SK-N-SH (cell line): ENCODE results near the gene PLEKHA6. TPM values are rescaled to one million over a fixed set of nuclear protein-coding genes. Genes with fewer than 3 reads are reported as not detected.
A peak's percentile ranks its signal among the peaks of the same experiment; 100 is the strongest.

Source experiments
- CTCF ChIA-PET: fragments of 300-600, 350-600 bp; formaldehyde crosslinking; extraction: SDS; loops from one replicate; lab custom pipeline; 2021; lab: Yijun Ruan, JAX
- POLR2A ChIA-PET: fragments of 350-600 bp; sonication (Branson Sonifier 250); formaldehyde crosslinking; extraction: SDS; loops from one replicate; lab custom pipeline; 2020; ENCODE audit warnings: antibody characterized with exemption, inconsistent platforms; lab: Yijun Ruan, JAX
- DNase-seq: peaks from one replicate; pipeline ENCODE4 v3.0.0; 2012
- H2AFZ ChIP-seq: fragments of 200-600 bp; sonication (generic); 2 replicates; pipeline ENCODE4 v1.8.1; 2016; ENCODE audit warnings: antibody characterized with exemption, mild to moderate bottlenecking, low read depth
- H3F3A ChIP-seq: fragments of 200-600 bp; sonication (generic); replicated peaks from 2 replicates; pipeline ENCODE3; 2016; ENCODE audit warnings: antibody characterized with exemption, mild to moderate bottlenecking; ENCODE audit not compliant: insufficient read depth
- H3K27ac ChIP-seq, 2 experiments: fragments of 200-500 bp in 1 of 2; fragments of 200-600 bp in 1 of 2; sonication (Bioruptor generic) in 1 of 2; sonication (generic), shearing (Covaris generic) in 1 of 2; 2 replicates each; pipeline versions ENCODE4 v1.5.1 to v1.6.1; 2014 to 2016; ENCODE audit warnings: low read depth in 2 of 2, inconsistent platforms in 1 of 2, low read length in 1 of 2, mild to moderate bottlenecking in 1 of 2, mixed read lengths in 1 of 2
- H3K27me3 ChIP-seq: fragments of 200-600 bp; sonication (generic), shearing (Covaris generic); 2 replicates; pipeline ENCODE4 v1.6.1; 2016; ENCODE audit warnings: mixed run types; ENCODE audit not compliant: insufficient read depth
- H3K36me3 ChIP-seq, 2 experiments: fragments of 200-500 bp in 1 of 2; fragments of 200-600 bp in 1 of 2; sonication (Bioruptor generic) in 1 of 2; sonication (generic) in 1 of 2; replicated peaks in 1 of 2; 2 replicates each; pipeline versions ENCODE3 to v1.5.1; 2014 to 2016; ENCODE audit warnings: low read length in 1 of 2, mild to moderate bottlenecking in 1 of 2; ENCODE audit not compliant: insufficient read depth in 2 of 2, control insufficient read depth in 1 of 2
- H3K4me1 ChIP-seq, 2 experiments: fragments of 200-500 bp in 1 of 2; fragments of 200-600 bp in 1 of 2; sonication (Bioruptor generic) in 1 of 2; sonication (generic), shearing (Covaris generic) in 1 of 2; 2 replicates each; pipeline versions ENCODE4 v1.5.1 to v1.6.1; 2014 to 2016; ENCODE audit warnings: low read depth in 1 of 2, low read length in 1 of 2, mixed run types in 1 of 2; ENCODE audit not compliant: insufficient read depth in 2 of 2, control insufficient read depth in 1 of 2
- H3K4me2 ChIP-seq: fragments of 200-600 bp; sonication (generic), shearing (Covaris generic); 2 replicates; pipeline ENCODE4 v1.6.1; 2017; ENCODE audit warnings: mixed run types
- H3K4me3 ChIP-seq, 2 experiments: fragments of 200-500 bp in 1 of 2; fragments of 200-600 bp in 1 of 2; sonication (Bioruptor generic) in 1 of 2; sonication (generic), shearing (Covaris generic) in 1 of 2; 2 replicates each; pipeline versions ENCODE4 v1.5.1 to v1.8.1; 2014 to 2016; ENCODE audit warnings: low read depth in 2 of 2, inconsistent platforms in 1 of 2, low read length in 1 of 2, mild to moderate bottlenecking in 1 of 2, mixed read lengths in 1 of 2, moderate library complexity in 1 of 2
- H3K79me2 ChIP-seq: fragments of 200-600 bp; sonication (generic); 2 replicates; pipeline ENCODE4 v1.8.1; 2017; ENCODE audit warnings: mild to moderate bottlenecking; ENCODE audit not compliant: insufficient read depth
- H3K9ac ChIP-seq: fragments of 200-600 bp; sonication (generic); 2 replicates; pipeline ENCODE4 v1.6.1; 2017; ENCODE audit warnings: mixed run types
- H3K9me2 ChIP-seq: fragments of 200-600 bp; sonication (generic); 2 replicates; pipeline ENCODE4 v1.6.1; 2017; ENCODE audit warnings: mixed run types
- H3K9me3 ChIP-seq: fragments of 200-600 bp; sonication (generic); 2 replicates; pipeline ENCODE4 v1.6.1; 2017; ENCODE audit warnings: mixed run types, mild to moderate bottlenecking, moderate library complexity
- H4K20me1 ChIP-seq: fragments of 200-600 bp; sonication (generic); 2 replicates; pipeline ENCODE4 v1.6.1; 2017; ENCODE audit warnings: mild to moderate bottlenecking, mixed run types; ENCODE audit not compliant: insufficient read depth
- ELF1 ChIP-seq: IDR thresholded peaks from 2 replicates; pipeline ENCODE4 v1.4.0; 2012
- EP300 ChIP-seq, 2 experiments: IDR thresholded peaks; 2 replicates each; pipeline versions ENCODE4 v1.4.0 to v1.6.1; 2012; ENCODE audit warnings: borderline replicate concordance in 1 of 2, low read depth in 1 of 2, low read length in 1 of 2
- EZH2phosphoT487 ChIP-seq: fragments of 200-600 bp; sonication (generic); IDR thresholded peaks from 2 replicates; pipeline ENCODE4 v1.6.1; 2017; ENCODE audit warnings: low read depth, mixed run types, mild to moderate bottlenecking, antibody characterized with exemption, moderate library complexity, borderline replicate concordance
- FOSL2 ChIP-seq: IDR thresholded peaks from 2 replicates; pipeline ENCODE4 v1.4.0; 2012; ENCODE audit warnings: low read depth, mild to moderate bottlenecking, moderate library complexity, borderline replicate concordance
- FOXJ3 ChIP-seq: sonication (generic); formaldehyde crosslinking; IDR thresholded peaks from 2 replicates; pipeline ENCODE4 v1.5.1; 2020; ENCODE audit warnings: mild to moderate bottlenecking, missing genetic modification reagents
- GABPA ChIP-seq: IDR thresholded peaks from 2 replicates; pipeline ENCODE4 v1.4.0; 2012; ENCODE audit warnings: low read depth, mild to moderate bottlenecking
- GATA2 ChIP-seq: sonication (generic); formaldehyde crosslinking; IDR thresholded peaks from 2 replicates; pipeline ENCODE4 v1.5.0; 2020; ENCODE audit warnings: mild to moderate bottlenecking, missing genetic modification reagents
- MXI1 ChIP-seq: IDR thresholded peaks from 2 replicates; pipeline ENCODE4 v1.6.1; 2012; ENCODE audit warnings: mild to moderate bottlenecking, low read depth, low read length, improper control_type of control experiment
- NFIC ChIP-seq: IDR thresholded peaks from 2 replicates; pipeline ENCODE4 v1.4.0; 2012; ENCODE audit warnings: borderline replicate concordance
- RAD21 ChIP-seq: IDR thresholded peaks from 2 replicates; pipeline ENCODE4 v1.6.1; 2012; ENCODE audit warnings: mild to moderate bottlenecking, low read length
- RCOR1 ChIP-seq: fragments of 150-350 bp; IDR thresholded peaks from 2 replicates; pipeline ENCODE4 v1.6.1; 2017; ENCODE audit warnings: antibody characterized with exemption, low read length
- RFX5 ChIP-seq: IDR thresholded peaks from 2 replicates; pipeline ENCODE4 v1.6.1; 2012; ENCODE audit warnings: mild to moderate bottlenecking, improper control_type of control experiment, low read length
- RXRA ChIP-seq: IDR thresholded peaks from 2 replicates; pipeline ENCODE4 v1.4.0; 2012; ENCODE audit warnings: low read depth, mild to moderate bottlenecking, borderline replicate concordance
- SIN3A ChIP-seq: IDR thresholded peaks from 2 replicates; pipeline ENCODE4 v1.6.1; 2012; ENCODE audit warnings: low read depth, mild to moderate bottlenecking, low read length, moderate library complexity, borderline replicate concordance
- SMC3 ChIP-seq: IDR thresholded peaks from 2 replicates; pipeline ENCODE4 v1.6.1; 2012; ENCODE audit warnings: low read depth, low read length, improper control_type of control experiment
- TAF1 ChIP-seq: IDR thresholded peaks from 2 replicates; pipeline ENCODE4 v1.6.1; 2012; ENCODE audit warnings: low read depth, mild to moderate bottlenecking, low read length, moderate library complexity, borderline replicate concordance
- TCF12 ChIP-seq: IDR thresholded peaks from 2 replicates; pipeline ENCODE4 v1.4.0; 2012
- WGBS: methylation state at CpG from one replicate; pipeline ENCODE4 v1.1.6; 2017; ENCODE audit warnings: low lambda C conversion rate; 5-methylcytosine and 5-hydroxymethylcytosine counted together
- polyA plus RNA-seq, 3 experiments: library from polyadenylated mRNA; depleted of rRNA; stranded (reverse); fragments of >200 nt; gene quantifications; 2 replicates each; pipeline ENCODE4 v1.2.3, GENCODE V29; 2012
- TF ChIP-seq, protein P1 (sequence below): IDR thresholded peaks from 2 replicates; pipeline ENCODE4 v1.6.1; 2012; ENCODE audit warnings: mild to moderate bottlenecking, low read depth, low read length, moderate library complexity
- TF ChIP-seq, protein P2 (sequence below): IDR thresholded peaks from 2 replicates; pipeline ENCODE4 v1.4.0; 2012; ENCODE audit warnings: low read depth
- TF ChIP-seq, protein P3 (sequence below): fragments of 150-350 bp; IDR thresholded peaks from 2 replicates; pipeline ENCODE4 v1.6.1; 2016; ENCODE audit warnings: mild to moderate bottlenecking, low read depth, low read length

The PLEKHA6 gene
- polyA plus RNA-seq, 1 of the 3 experiments (the other 2 are of a cell fraction), result 1.2 TPM

DNA sequence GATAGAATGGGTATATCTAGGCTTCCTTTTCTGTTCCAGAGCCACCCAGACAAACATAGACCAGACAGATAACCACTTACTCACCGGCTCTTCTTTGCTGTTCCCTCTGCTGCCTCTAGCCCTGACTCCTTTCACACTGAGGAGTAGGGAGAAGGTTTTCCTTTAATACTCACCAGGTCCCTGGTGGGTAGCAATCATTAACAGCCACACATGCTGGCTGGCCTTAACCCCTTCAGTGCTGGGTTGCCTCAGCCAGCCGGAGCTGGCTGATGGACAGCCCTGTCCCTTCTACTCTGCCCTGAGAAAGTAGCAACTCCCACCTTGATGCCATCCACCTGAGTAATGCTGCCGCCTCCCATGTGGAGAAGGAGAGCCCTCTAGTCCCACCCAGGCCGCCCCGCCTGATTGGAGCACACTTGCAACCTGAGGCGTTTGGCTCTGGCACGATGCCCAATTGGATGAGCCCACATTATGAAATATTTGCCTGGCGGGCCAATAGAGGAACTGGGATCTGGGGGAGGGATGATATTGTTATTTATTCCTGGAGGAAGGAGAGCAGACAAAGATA is 71.6 kb downstream of the PLEKHA6 start:
- Histone ChIP-seq H3K79me2 (no peaks in the 10 kb centered on the region), H3K27me3 (peaks cover 21% of the 10 kb centered on the region), H2AFZ (no peak overlapping the region), H3K9me3 (no peaks in the 10 kb centered on the region), H3K9me2 (no peaks in the 10 kb centered on the region), H3K27ac (peak overlapping the region in 1 of 2 experiments; percentile 98; a peak in 2 of 4 replicates), H3K4me1 (peaks cover 0 to 54% of the 10 kb centered on the region in 2 experiments; a peak in 2 of 4 replicates), H3K4me2 (no peak overlapping the region), H3F3A (peaks cover 3% of the 10 kb centered on the region), H3K9ac (no peak overlapping the region), H3K4me3 (peak overlapping the region in 1 of 2 experiments; percentile 54; a peak in 2 of 4 replicates), H3K36me3 (peaks cover 0 to 2% of the 10 kb centered on the region in 2 experiments), H4K20me1 (no peaks in the 10 kb centered on the region)
- 15% methylated on average over 4 of the region's 8 CpGs for WGBS
- peak; percentile 68 for DNase-seq
- TF ChIP-seq MXI1, result peak; percentile 90
- no peak for TF ChIP-seq FOSL2
- peak; percentile 23; the same call in 1 of the 2 replicates for TF ChIP-seq RAD21
- TF ChIP-seq RCOR1, result peak; percentile 54; the same call in 1 of the 2 replicates
- TF ChIP-seq RFX5, result no peak
- peak; percentile 48; the same call in 1 of the 2 replicates for TF ChIP-seq NFIC
- TF ChIP-seq SMC3, result 0 out of 2 replicates have a peak, but pooled peaks have one; percentile 14
- peak; percentile 50; the same call in 1 of the 2 replicates for TF ChIP-seq GATA2 (CRISPR knock-in tag)
- TF ChIP-seq EP300 (IDR thresholded peaks at IDR 0.05; ENCODE audit: borderline replicate concordance in 1 of 2, low read depth in 1 of 2, low read length in 1 of 2), result peak in 1 of 2 experiments; percentile 56; a peak in 1 of 4 replicates
- no peak for TF ChIP-seq TAF1
- TF ChIP-seq SIN3A, result no peak
- no peak for TF ChIP-seq EZH2phosphoT487
- TF ChIP-seq FOXJ3 (CRISPR knock-in tag), result no peak
- TF ChIP-seq TCF12, result no peak
- no peak for TF ChIP-seq ELF1
- ChIA-PET CTCF (interaction anchor here (0.9 to 16.9 kb wide), 8 partner anchors 11 to 110 kb away, joined by 3 to 258 read pairs (median 4); partner anchors contain the start of gene PLEKHA6), POLR2A (interaction anchor here (0.7 to 8.8 kb wide), 10 partner anchors 9 to 71 kb away, joined by 3 to 70 read pairs (median 8); partner anchors contain the start of gene PLEKHA6)

DNA sequence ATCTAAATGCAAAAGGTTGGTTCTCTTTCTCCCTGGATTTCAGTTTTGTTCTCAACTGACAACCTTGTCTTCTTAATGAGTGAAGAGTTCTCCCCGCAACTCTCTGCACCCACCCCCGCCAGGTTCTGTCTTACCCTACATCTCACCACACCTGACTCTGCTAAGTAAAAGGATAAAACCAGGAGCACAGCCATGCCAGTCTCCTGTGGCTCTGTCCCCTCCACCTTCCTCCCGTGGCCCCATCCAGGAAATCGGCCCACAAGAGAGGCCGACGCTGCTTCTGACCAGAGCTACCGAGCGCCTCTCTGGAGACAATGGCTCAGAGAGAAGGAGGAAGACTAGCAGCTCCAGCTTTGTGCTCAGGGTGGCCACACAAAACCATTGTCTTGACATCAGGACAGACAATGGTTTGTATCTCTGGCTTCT is 72.2 kb downstream of the PLEKHA6 start:
- H3K79me2 ChIP-seq, result no peaks in the 10 kb centered on the region
- CTCF ChIA-PET, result interaction anchor here (0.8 to 16.9 kb wide), 10 partner anchors 10 to 111 kb away, joined by 3 to 258 read pairs (median 4); partner anchors contain the start of gene PLEKHA6
- H3K27ac ChIP-seq, result peak overlapping the region in 1 of 2 experiments; percentile 98; a peak in 2 of 4 replicates
- H3K9me2 ChIP-seq, result no peaks in the 10 kb centered on the region
- DNase-seq, result no peak
- peak overlapping the region in 1 of 2 experiments; percentile 54; a peak in 2 of 4 replicates for H3K4me3 ChIP-seq
- H4K20me1 ChIP-seq, result no peaks in the 10 kb centered on the region
- peaks cover 0 to 54% of the 10 kb centered on the region in 2 experiments; a peak in 2 of 4 replicates for H3K4me1 ChIP-seq
- TF ChIP-seq, protein P1, sequence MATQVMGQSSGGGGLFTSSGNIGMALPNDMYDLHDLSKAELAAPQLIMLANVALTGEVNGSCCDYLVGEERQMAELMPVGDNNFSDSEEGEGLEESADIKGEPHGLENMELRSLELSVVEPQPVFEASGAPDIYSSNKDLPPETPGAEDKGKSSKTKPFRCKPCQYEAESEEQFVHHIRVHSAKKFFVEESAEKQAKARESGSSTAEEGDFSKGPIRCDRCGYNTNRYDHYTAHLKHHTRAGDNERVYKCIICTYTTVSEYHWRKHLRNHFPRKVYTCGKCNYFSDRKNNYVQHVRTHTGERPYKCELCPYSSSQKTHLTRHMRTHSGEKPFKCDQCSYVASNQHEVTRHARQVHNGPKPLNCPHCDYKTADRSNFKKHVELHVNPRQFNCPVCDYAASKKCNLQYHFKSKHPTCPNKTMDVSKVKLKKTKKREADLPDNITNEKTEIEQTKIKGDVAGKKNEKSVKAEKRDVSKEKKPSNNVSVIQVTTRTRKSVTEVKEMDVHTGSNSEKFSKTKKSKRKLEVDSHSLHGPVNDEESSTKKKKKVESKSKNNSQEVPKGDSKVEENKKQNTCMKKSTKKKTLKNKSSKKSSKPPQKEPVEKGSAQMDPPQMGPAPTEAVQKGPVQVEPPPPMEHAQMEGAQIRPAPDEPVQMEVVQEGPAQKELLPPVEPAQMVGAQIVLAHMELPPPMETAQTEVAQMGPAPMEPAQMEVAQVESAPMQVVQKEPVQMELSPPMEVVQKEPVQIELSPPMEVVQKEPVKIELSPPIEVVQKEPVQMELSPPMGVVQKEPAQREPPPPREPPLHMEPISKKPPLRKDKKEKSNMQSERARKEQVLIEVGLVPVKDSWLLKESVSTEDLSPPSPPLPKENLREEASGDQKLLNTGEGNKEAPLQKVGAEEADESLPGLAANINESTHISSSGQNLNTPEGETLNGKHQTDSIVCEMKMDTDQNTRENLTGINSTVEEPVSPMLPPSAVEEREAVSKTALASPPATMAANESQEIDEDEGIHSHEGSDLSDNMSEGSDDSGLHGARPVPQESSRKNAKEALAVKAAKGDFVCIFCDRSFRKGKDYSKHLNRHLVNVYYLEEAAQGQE, result no peak
- TF ChIP-seq RXRA, result no peak
- TF ChIP-seq GATA2 (CRISPR knock-in tag), result no peak
- no peak for TF ChIP-seq RFX5
- no peak for TF ChIP-seq GABPA
- TF ChIP-seq, protein P2, sequence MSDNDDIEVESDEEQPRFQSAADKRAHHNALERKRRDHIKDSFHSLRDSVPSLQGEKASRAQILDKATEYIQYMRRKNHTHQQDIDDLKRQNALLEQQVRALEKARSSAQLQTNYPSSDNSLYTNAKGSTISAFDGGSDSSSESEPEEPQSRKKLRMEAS, result no peak
- TF ChIP-seq SMC3, result no peak
- TF ChIP-seq FOXJ3 (CRISPR knock-in tag), result no peak
- no peak for TF ChIP-seq EP300 (IDR thresholded peaks at IDR 0.05; ENCODE audit: borderline replicate concordance in 1 of 2, low read depth in 1 of 2, low read length in 1 of 2)
- no peak for TF ChIP-seq TAF1
- no peak for TF ChIP-seq SIN3A
- TF ChIP-seq, protein P3, sequence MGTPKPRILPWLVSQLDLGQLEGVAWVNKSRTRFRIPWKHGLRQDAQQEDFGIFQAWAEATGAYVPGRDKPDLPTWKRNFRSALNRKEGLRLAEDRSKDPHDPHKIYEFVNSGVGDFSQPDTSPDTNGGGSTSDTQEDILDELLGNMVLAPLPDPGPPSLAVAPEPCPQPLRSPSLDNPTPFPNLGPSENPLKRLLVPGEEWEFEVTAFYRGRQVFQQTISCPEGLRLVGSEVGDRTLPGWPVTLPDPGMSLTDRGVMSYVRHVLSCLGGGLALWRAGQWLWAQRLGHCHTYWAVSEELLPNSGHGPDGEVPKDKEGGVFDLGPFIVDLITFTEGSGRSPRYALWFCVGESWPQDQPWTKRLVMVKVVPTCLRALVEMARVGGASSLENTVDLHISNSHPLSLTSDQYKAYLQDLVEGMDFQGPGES, result no peak
- no peak for TF ChIP-seq ELF1
- TF ChIP-seq RCOR1, result no peak
- H2AFZ ChIP-seq, result no peak overlapping the region
- H3K9ac ChIP-seq, result no peak overlapping the region
- H3K36me3 ChIP-seq, result peaks cover 0 to 2% of the 10 kb centered on the region in 2 experiments
- H3K9me3 ChIP-seq, result no peaks in the 10 kb centered on the region
- peaks cover 21% of the 10 kb centered on the region for H3K27me3 ChIP-seq
- H3K4me2 ChIP-seq, result peak overlapping the region; percentile 53; the same call in 1 of the 2 replicates
- 10% methylated on average over 7 of the region's 8 CpGs for WGBS
- H3F3A ChIP-seq, result peaks cover 3% of the 10 kb centered on the region
- POLR2A ChIA-PET, result interaction anchor here (1.0 to 8.8 kb wide), 9 partner anchors 9 to 71 kb away, joined by 3 to 70 read pairs (median 10); partner anchors contain the start of gene PLEKHA6
